ENCODE measurements around the gene OBSCN. TPM values are rescaled to one million over a fixed set of nuclear protein-coding genes. Genes with fewer than 3 reads are reported as not detected.
A peak's percentile ranks its signal among the peaks of the same experiment; 100 is the strongest.

Gene OBSCN
- total and polyA plus RNA-seq, 2 of the 4 experiments (the other 2 are of a cell fraction), result 4.1 to 9.5 TPM

DNA sequence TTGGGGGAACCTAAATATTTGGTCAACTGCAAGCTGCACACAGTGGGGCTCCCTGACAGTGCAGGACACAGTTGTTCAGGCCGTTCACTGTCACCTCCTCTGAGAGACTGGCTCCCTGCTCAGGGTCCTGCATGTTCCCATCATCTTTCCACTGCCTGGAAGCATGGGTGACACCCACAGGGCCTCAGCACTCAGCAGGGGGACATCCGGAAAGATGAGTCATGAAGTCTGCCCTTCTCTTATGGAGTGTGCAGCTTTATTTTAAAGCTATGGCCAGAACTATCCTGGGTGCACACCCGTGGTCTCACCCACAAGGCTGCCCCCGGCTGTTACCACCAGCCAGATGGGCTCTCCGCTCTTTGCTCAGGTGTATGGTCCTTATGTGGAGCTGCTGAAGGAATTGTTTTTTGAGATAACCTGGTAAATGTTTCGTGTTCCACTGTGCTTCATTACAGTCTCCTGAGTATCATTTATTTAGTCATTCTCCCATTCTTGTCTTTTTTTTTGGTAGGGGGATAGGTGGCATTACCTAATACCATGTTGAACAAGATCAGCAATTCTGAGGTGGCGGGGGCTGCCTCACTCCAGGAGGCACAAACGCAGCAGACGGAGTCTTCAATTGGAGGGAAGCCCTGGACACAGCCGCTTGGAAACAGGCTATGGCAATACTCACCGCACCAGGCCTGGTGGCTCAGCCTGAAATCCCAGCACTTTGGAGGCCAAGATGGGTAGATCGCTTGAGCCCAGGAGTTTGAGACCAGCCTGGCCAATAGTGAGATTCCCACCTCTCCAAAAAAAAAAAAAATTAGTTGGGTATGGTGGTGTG lies 184.5 kb downstream of the OBSCN start (continued):
- TF ChIP-seq FOS (IDR thresholded peaks at IDR 0.05; ENCODE audit: low read depth, low read length) (no peak), SMC3 (IDR thresholded peaks at IDR 0.05; ENCODE audit: low read depth, low read length) (no peak)

DNA sequence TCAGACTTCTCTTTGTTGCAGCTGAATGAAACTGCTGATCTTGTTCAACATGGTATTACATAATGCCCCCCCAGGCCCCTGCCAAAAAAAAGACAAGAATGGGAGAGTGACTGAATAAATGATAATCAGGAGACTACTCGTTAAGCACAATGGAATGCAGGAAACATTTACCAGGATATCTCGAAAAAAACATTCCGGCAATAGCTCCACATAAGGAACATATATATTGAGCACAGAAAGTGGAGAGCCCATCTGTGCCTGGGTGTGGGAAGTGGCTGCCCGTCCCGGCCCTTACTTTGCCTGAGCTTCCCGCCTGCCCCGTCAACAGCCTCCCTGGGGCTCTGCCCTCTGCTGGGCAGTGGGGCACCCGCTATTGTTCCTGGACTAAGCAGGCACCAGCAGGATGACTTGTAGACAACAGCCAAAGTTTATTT lies 185.4 kb downstream of the OBSCN start:
- H2BK5ac ChIP-seq (ENCODE audit: low read depth, low read length, poor library complexity, severe bottlenecking), result no peak overlapping the region
- no peak overlapping the region for H3K4me3 ChIP-seq (ENCODE audit: insufficient read depth, low read depth, low read length)
- H2BK20ac ChIP-seq (ENCODE audit: low read depth, low read length), result no peak overlapping the region
- in situ Hi-C loops (cut with MboI; ENCODE audit: low sequenced_read_pairs) (no loop called here), dilution Hi-C loops (cut with HindIII; ENCODE audit: low sequenced_read_pairs, unreplicated experiment) (no loop called here), intact Hi-C loops (cut with micrococcal nuclease) (loop anchor here (1.0 to 5.0 kb wide), 3 partner anchors 166 to 261 kb away; no protein-coding TSS in a partner anchor)
- no peak overlapping the region for H3K23ac ChIP-seq (ENCODE audit: low read depth, low read length)
- peak overlapping the region; percentile 52 for H3K14ac ChIP-seq (replicated peaks; ENCODE audit: low read depth, low read length)
- H2BK120ac ChIP-seq (ENCODE audit: low read depth, low read length), result no peak overlapping the region
- H3K9me3 ChIP-seq (ENCODE audit: control insufficient read depth, insufficient read depth, low read length), result no peaks in the 10 kb centered on the region
- ChIA-PET CTCF (interaction anchor here (0.9 to 1.4 kb wide), 8 partner anchors 9 to 118 kb away, joined by 3 to 9 read pairs (median 4); partner anchors contain the start of gene TRIM11), POLR2A (ENCODE audit: unreplicated experiment) (no interaction called here)
- ATAC-seq (ENCODE audit: low read depth), result peak; percentile 90
- H3K9ac ChIP-seq (ENCODE audit: low read depth, low read length), result no peak overlapping the region
- H3K36me3 ChIP-seq (ENCODE audit: control insufficient read depth, insufficient read depth, low read length), result peaks cover 38% of the 10 kb centered on the region
- peaks cover 20% of the 10 kb centered on the region for H3K4me1 ChIP-seq (ENCODE audit: control insufficient read depth, insufficient read depth, low read length)
- H3K79me1 ChIP-seq (ENCODE audit: low read depth in 1 of 2, low read length in 2 of 2), result peaks cover 4 to 23% of the 10 kb centered on the region in 2 experiments
- no peak overlapping the region for H4K5ac ChIP-seq (ENCODE audit: low read depth, low read length)
- H3K4ac ChIP-seq (ENCODE audit: low read depth, low read length), result no peak overlapping the region
- H3K9me1 ChIP-seq (ENCODE audit: insufficient read depth, low read length), result peaks cover 8% of the 10 kb centered on the region; the same call in 1 of the 2 replicates
- H2AFZ ChIP-seq (replicated peaks; ENCODE audit: low read length, poor library complexity), result no peak overlapping the region
- peak overlapping the region in 1 of 2 experiments; percentile 1; a peak in 1 of 4 replicates for H4K8ac ChIP-seq (ENCODE audit: low read depth in 2 of 2, low read length in 2 of 2)
- no peak overlapping the region for H3K18ac ChIP-seq (ENCODE audit: low read depth, low read length)
- H2BK15ac ChIP-seq (ENCODE audit: low read depth, low read length), result no peak overlapping the region
- no CpG with 5 or more reads among the region's 8 CpGs for WGBS, 2 experiments (ENCODE audit: extremely low coverage in 2 of 2, insufficient read length in 1 of 2)
- no peak overlapping the region for H2AK5ac ChIP-seq (ENCODE audit: low read depth, low read length)
- H2AK9ac ChIP-seq (replicated peaks; ENCODE audit: low read depth, low read length, poor library complexity), result peak overlapping the region; percentile 51
- no TSS peak for BruUV-seq (replicated peaks)
- no peak overlapping the region for H3K56ac ChIP-seq (ENCODE audit: extremely low read depth, insufficient read depth, low read length)
- DNase-seq, result peak; percentile 73
- no peak overlapping the region for H3K4me2 ChIP-seq (ENCODE audit: low read depth, low read length)
- peaks cover 9% of the 10 kb centered on the region; the same call in 1 of the 2 replicates for H4K20me1 ChIP-seq (ENCODE audit: insufficient read depth, low read length)
- no peaks in the 10 kb centered on the region for H3K27me3 ChIP-seq (ENCODE audit: control insufficient read depth, insufficient read depth, low read length)
- H4K91ac ChIP-seq (ENCODE audit: insufficient read depth, low read depth, low read length), result no peak overlapping the region
- H3K27ac ChIP-seq (ENCODE audit: insufficient read depth, low read length), result peak overlapping the region; percentile 39; the same call in 1 of the 2 replicates
- TF ChIP-seq NFE2L2 (IDR thresholded peaks at IDR 0.05; ENCODE audit: low read depth, low read length) (no peak), RCOR1 (IDR thresholded peaks at IDR 0.05; ENCODE audit: insufficient replicate concordance, low read length) (no peak), MAZ (IDR thresholded peaks at IDR 0.05; ENCODE audit: borderline replicate concordance, low read depth, low read length) (no peak; the same call in 1 of the 2 replicates), BHLHE40 (IDR thresholded peaks at IDR 0.05; ENCODE audit: low read depth, low read length) (no peak), CEBPB (IDR thresholded peaks at IDR 0.05; ENCODE audit: low read depth, low read length) (0 out of 2 replicates have a peak, but pooled peaks have one; percentile 12), RFX5 (IDR thresholded peaks at IDR 0.05; ENCODE audit: low read depth, low read length) (no peak), POLR2A (IDR thresholded peaks at IDR 0.05; ENCODE audit: low read depth, low read length) (no peak), RAD21 (IDR thresholded peaks at IDR 0.05; ENCODE audit: low read length) (peak; percentile 46), MXI1 (IDR thresholded peaks at IDR 0.05; ENCODE audit: borderline replicate concordance, low read depth, low read length) (no peak), FOS (IDR thresholded peaks at IDR 0.05; ENCODE audit: low read depth, low read length) (no peak), CHD1 (IDR thresholded peaks at IDR 0.05; ENCODE audit: low read depth, low read length) (no peak), SMC3 (IDR thresholded peaks at IDR 0.05; ENCODE audit: low read depth, low read length) (peak; percentile 54; the same call in 1 of the 2 replicates)
- TF ChIP-seq, protein P1, sequence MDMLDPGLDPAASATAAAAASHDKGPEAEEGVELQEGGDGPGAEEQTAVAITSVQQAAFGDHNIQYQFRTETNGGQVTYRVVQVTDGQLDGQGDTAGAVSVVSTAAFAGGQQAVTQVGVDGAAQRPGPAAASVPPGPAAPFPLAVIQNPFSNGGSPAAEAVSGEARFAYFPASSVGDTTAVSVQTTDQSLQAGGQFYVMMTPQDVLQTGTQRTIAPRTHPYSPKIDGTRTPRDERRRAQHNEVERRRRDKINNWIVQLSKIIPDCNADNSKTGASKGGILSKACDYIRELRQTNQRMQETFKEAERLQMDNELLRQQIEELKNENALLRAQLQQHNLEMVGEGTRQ (IDR thresholded peaks at IDR 0.05; ENCODE audit: low read depth, low read length), result no peak
- TF ChIP-seq, protein P2, sequence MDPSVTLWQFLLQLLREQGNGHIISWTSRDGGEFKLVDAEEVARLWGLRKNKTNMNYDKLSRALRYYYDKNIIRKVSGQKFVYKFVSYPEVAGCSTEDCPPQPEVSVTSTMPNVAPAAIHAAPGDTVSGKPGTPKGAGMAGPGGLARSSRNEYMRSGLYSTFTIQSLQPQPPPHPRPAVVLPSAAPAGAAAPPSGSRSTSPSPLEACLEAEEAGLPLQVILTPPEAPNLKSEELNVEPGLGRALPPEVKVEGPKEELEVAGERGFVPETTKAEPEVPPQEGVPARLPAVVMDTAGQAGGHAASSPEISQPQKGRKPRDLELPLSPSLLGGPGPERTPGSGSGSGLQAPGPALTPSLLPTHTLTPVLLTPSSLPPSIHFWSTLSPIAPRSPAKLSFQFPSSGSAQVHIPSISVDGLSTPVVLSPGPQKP (IDR thresholded peaks at IDR 0.05; ENCODE audit: borderline replicate concordance, low read depth, low read length), result no peak
